Astrocyte (in vitro differentiated cells and primary cell): ENCODE data around the gene TEFM. TPM values are rescaled to one million over a fixed set of nuclear protein-coding genes. Genes with fewer than 3 reads are reported as not detected.
"Not testable (repeated sequence)": the region's sequence is repeated elsewhere in the genome, so short reads cannot be mapped to it uniquely, and the experiment has no call there.

Experiments
- DNase-seq: peaks from one replicate; pipeline ENCODE4 v3.0.0-alpha.2; 2010; ENCODE audit warnings: low read depth
- FAIRE-seq: peaks from 2 replicates; lab custom pipeline; 2011; peaks lifted over from hg19 to GRCh38; lab: Jason Lieb, UNC
- H2AFZ ChIP-seq: 2 replicates; pipeline ENCODE4 v1.6.0; 2012; ENCODE audit warnings: low read depth, low read length, inconsistent platforms
- H3K27ac ChIP-seq: 2 replicates; pipeline ENCODE4 v1.5.1; 2011; ENCODE audit warnings: low read depth, low read length, inconsistent platforms
- H3K27me3 ChIP-seq: 2 replicates; pipeline ENCODE4 v1.6.0; 2011; ENCODE audit warnings: low read length, inconsistent platforms; ENCODE audit not compliant: insufficient read depth
- H3K36me3 ChIP-seq: 2 replicates; pipeline ENCODE4 v1.5.1; 2011; ENCODE audit warnings: low read length, inconsistent platforms; ENCODE audit not compliant: insufficient read depth
- H3K4me1 ChIP-seq: 2 replicates; pipeline ENCODE4 v1.5.1; 2011; ENCODE audit warnings: low read length, inconsistent platforms; ENCODE audit not compliant: insufficient read depth
- H3K4me2 ChIP-seq: 2 replicates; pipeline ENCODE4 v1.6.0; 2012; ENCODE audit warnings: low read length, inconsistent platforms
- H3K4me3 ChIP-seq: 2 replicates; pipeline ENCODE4 v1.5.1; 2011; ENCODE audit warnings: low read depth, mild to moderate bottlenecking, low read length, inconsistent platforms; ENCODE audit not compliant: insufficient read depth
- H3K79me2 ChIP-seq: 2 replicates; pipeline ENCODE4 v1.6.0; 2012; ENCODE audit warnings: mild to moderate bottlenecking, low read length, inconsistent platforms; ENCODE audit not compliant: insufficient read depth
- H3K9ac ChIP-seq: 2 replicates; pipeline ENCODE4 v1.6.0; 2012; ENCODE audit warnings: mild to moderate bottlenecking, low read length, inconsistent platforms
- H3K9me3 ChIP-seq: 2 replicates; pipeline ENCODE4 v1.5.1; 2012; ENCODE audit warnings: low read depth, mild to moderate bottlenecking, low read length, inconsistent platforms; ENCODE audit not compliant: insufficient read depth
- H4K20me1 ChIP-seq: 2 replicates; pipeline ENCODE4 v1.6.0; 2012; ENCODE audit warnings: low read length, inconsistent platforms; ENCODE audit not compliant: insufficient read depth
- H3K27ac Mint-ChIP-seq: one replicate; pipeline ENCODE4 v1.8.0; 2021; ENCODE audit warnings: mild to moderate bottlenecking, mixed read lengths; ENCODE audit not compliant: unreplicated experiment
- H3K27me3 Mint-ChIP-seq: one replicate; pipeline ENCODE4 v1.8.0; 2021; ENCODE audit warnings: low read depth, mixed read lengths; ENCODE audit not compliant: unreplicated experiment
- H3K36me3 Mint-ChIP-seq: one replicate; pipeline ENCODE4 v1.8.0; 2021; ENCODE audit warnings: low read depth, mixed read lengths; ENCODE audit not compliant: unreplicated experiment
- H3K4me1 Mint-ChIP-seq: one replicate; pipeline ENCODE4 v1.8.0; 2021; ENCODE audit warnings: low read depth, mixed read lengths; ENCODE audit not compliant: unreplicated experiment
- H3K4me3 Mint-ChIP-seq: one replicate; pipeline ENCODE4 v1.8.0; 2021; ENCODE audit warnings: mild to moderate bottlenecking, moderate library complexity, mixed read lengths; ENCODE audit not compliant: unreplicated experiment
- H3K9me3 Mint-ChIP-seq: one replicate; pipeline ENCODE4 v1.8.0; 2021; ENCODE audit warnings: mild to moderate bottlenecking, mixed read lengths; ENCODE audit not compliant: unreplicated experiment
- EZH2 ChIP-seq: IDR thresholded peaks from 2 replicates; pipeline ENCODE4 v1.6.1; 2012; ENCODE audit warnings: mild to moderate bottlenecking, low read length, inconsistent platforms; ENCODE audit not compliant: insufficient read depth
- total RNA-seq: library from RNA; stranded (reverse); gene quantifications from 2 replicates; pipeline ENCODE4 v1.2.1, GENCODE V29; 2021
- TF ChIP-seq, protein P1 (sequence below): IDR thresholded peaks from 2 replicates; pipeline ENCODE4 v1.5.1; 2011; ENCODE audit warnings: low read depth, mild to moderate bottlenecking, inconsistent platforms, low read length, moderate library complexity; ENCODE audit not compliant: insufficient read depth

Gene TEFM
- total RNA-seq, 1 donor from 2014 or later: 11.5 TPM

GRCh38 chr17:30930495-30930894, 24.5 kb upstream of the TEFM start:
- Histone ChIP-seq H3K36me3 (no peaks in the 10 kb centered on the region), H3K9ac (no peak overlapping the region), H3K4me1 (no peaks in the 10 kb centered on the region), H3K9me3 (no peaks in the 10 kb centered on the region), H3K4me2 (no peak overlapping the region), H3K79me2 (no peaks in the 10 kb centered on the region), H3K4me3 (no peak overlapping the region), H2AFZ (no peak overlapping the region), H4K20me1 (no peaks in the 10 kb centered on the region), H3K27ac (no peak overlapping the region), H3K27me3 (peaks cover 10% of the 10 kb centered on the region)
- DNase-seq (no peak), FAIRE-seq (no peak)
- H3K36me3 Mint-ChIP-seq: no peaks in the 10 kb centered on the region
- TF ChIP-seq, protein P1, sequence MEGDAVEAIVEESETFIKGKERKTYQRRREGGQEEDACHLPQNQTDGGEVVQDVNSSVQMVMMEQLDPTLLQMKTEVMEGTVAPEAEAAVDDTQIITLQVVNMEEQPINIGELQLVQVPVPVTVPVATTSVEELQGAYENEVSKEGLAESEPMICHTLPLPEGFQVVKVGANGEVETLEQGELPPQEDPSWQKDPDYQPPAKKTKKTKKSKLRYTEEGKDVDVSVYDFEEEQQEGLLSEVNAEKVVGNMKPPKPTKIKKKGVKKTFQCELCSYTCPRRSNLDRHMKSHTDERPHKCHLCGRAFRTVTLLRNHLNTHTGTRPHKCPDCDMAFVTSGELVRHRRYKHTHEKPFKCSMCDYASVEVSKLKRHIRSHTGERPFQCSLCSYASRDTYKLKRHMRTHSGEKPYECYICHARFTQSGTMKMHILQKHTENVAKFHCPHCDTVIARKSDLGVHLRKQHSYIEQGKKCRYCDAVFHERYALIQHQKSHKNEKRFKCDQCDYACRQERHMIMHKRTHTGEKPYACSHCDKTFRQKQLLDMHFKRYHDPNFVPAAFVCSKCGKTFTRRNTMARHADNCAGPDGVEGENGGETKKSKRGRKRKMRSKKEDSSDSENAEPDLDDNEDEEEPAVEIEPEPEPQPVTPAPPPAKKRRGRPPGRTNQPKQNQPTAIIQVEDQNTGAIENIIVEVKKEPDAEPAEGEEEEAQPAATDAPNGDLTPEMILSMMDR: no peak
- no peak for TF ChIP-seq EZH2
- H3K4me1 Mint-ChIP-seq: no peaks in the 10 kb centered on the region
- H3K9me3 Mint-ChIP-seq: no peaks in the 10 kb centered on the region
- H3K27me3 Mint-ChIP-seq: peaks cover 37% of the 10 kb centered on the region
- no peak overlapping the region for H3K4me3 Mint-ChIP-seq
- no peak overlapping the region for H3K27ac Mint-ChIP-seq

DNA sequence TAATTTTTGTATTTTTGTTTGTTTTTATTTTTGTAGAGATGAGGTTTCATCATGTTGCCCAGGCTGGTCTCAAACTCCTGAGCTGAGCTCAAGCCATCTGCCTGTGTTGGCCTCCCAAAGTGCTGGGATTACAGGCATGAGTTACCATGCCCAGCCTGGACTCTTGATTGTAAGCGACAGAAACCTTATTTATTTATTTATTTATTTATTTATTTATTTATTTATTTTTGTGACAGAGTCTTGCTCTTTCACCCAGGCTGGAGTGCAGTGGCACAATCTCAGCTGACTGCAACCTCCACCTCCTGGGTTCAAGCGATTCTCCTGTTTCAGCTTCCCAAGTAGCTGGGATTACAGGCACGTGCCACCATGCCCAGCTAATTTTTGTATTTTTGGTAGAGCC, 23.8 kb upstream of the TEFM start:
- H3K27ac Mint-ChIP-seq, H2AFZ ChIP-seq, H3K4me3 Mint-ChIP-seq, H3K9ac ChIP-seq, H3K4me3 ChIP-seq, H3K27ac ChIP-seq, H3K36me3 ChIP-seq, H3K36me3 Mint-ChIP-seq, FAIRE-seq, H3K9me3 Mint-ChIP-seq, H3K9me3 ChIP-seq, H3K4me2 ChIP-seq, DNase-seq, H3K4me1 Mint-ChIP-seq, H3K4me1 ChIP-seq, H3K27me3 ChIP-seq, H3K79me2 ChIP-seq, H4K20me1 ChIP-seq: not testable (repeated sequence)
- peaks cover 39% of the 10 kb centered on the region for H3K27me3 Mint-ChIP-seq

- no peak overlapping the region for H3K4me2 ChIP-seq
- Mint-ChIP-seq H3K27ac (no peak overlapping the region), H3K9me3 (no peaks in the 10 kb centered on the region), H3K4me1 (no peaks in the 10 kb centered on the region), H3K4me3 (no peak overlapping the region), H3K36me3 (no peaks in the 10 kb centered on the region), H3K27me3 (peaks cover 40% of the 10 kb centered on the region)
- no peak overlapping the region for H3K9ac ChIP-seq
- H3K9me3 ChIP-seq: no peaks in the 10 kb centered on the region
- H3K27me3 ChIP-seq: peaks cover 12% of the 10 kb centered on the region
- FAIRE-seq: no peak
- DNase-seq: no peak
- TF ChIP-seq, protein P1: no peak
- TF ChIP-seq EZH2: no peak
- no peaks in the 10 kb centered on the region for H3K4me1 ChIP-seq
- no peaks in the 10 kb centered on the region for H3K79me2 ChIP-seq
- H3K27ac ChIP-seq: no peak overlapping the region
- no peak overlapping the region for H3K4me3 ChIP-seq
- no peaks in the 10 kb centered on the region for H3K36me3 ChIP-seq
- no peaks in the 10 kb centered on the region for H4K20me1 ChIP-seq
- no peak overlapping the region for H2AFZ ChIP-seq
Observed at GRCh38 chr17:30929081-30929633, 23.1 kb upstream of the TEFM start.
